COLO829 (cell line): ENCODE results near the gene NDRG2.

Experiments
- DNase-seq: peaks from one replicate; pipeline ENCODE4 v3.0.0; 2012; ENCODE audit warnings: low spot score

Gene NDRG2

GRCh38 chr14:20969336-20969735 lies 55.5 kb downstream of the NDRG2 start:
- DNase-seq = peak; percentile 70
